Right ventricle myocardium superior (tissue), 1 donor: ENCODE results near the gene MCAT. TPM values are rescaled to one million over a fixed set of nuclear protein-coding genes. Genes with fewer than 3 reads are reported as not detected.

Source experiments
- ATAC-seq: fragments of 200-7000 bp; cut with Tn5 transposase; one replicate; pipeline ENCODE4 v1.9.1; 2020; ENCODE audit warnings: mild to moderate bottlenecking; ENCODE audit not compliant: poor library complexity
- DNase-seq: peaks from one replicate; pipeline ENCODE4 v3.0.0-alpha.2; 2020
- intact Hi-C: fragments of 100-400 bp; cut with DNase I; formaldehyde crosslinking; loops from one replicate; pipeline ENCODE4 v1.11.2; 2022
- total RNA-seq: library from RNA; stranded (reverse); fragmentation: NEBNext Ultra II Directional; extraction: Animal tissue kit (Norgen Biotek cat#: 25700); gene quantifications from one replicate; pipeline ENCODE4 v1.2.1, GENCODE V29; 2021
- donor health status: DM: no; HTN: yes; CAD: no; lungs with severe emphysema.

The MCAT gene
- total RNA-seq, 1 donor from 2014 or later = 16.9 TPM

- intact Hi-C loops = no loop called here
Measured at GRCh38 chr22:43134553-43134952, 8.6 kb downstream of the MCAT start.

GRCh38 chr22:43133401-43133800, 9.8 kb downstream of the MCAT start:
- no peak for ATAC-seq
- intact Hi-C loops = no loop called here
- DNase-seq = no peak

More at GRCh38 chr22:43134553-43134952, 8.6 kb downstream of the MCAT start:
- ATAC-seq (no peak), DNase-seq (no peak)

GRCh38 chr22:43131773-43132501, 11.3 kb downstream of the MCAT start:
- intact Hi-C loops = no loop called here
- DNase-seq = peak; percentile 68

GRCh38 chr22:43129426-43130425, 13.5 kb downstream of the MCAT start:
- ATAC-seq (no peak), DNase-seq (no peak)
- intact Hi-C loops = no loop called here

More at GRCh38 chr22:43131773-43132501, 11.3 kb downstream of the MCAT start:
- ATAC-seq = peak; percentile 61

GRCh38 chr22:43128928-43129424, 14.2 kb downstream of the MCAT start:
- intact Hi-C loops = no loop called here
- DNase-seq = no peak
- ATAC-seq = no peak

GRCh38 chr22:43128116-43128515, 15.1 kb downstream of the MCAT start:
- no peak for ATAC-seq
- no peak for DNase-seq
- intact Hi-C loops = no loop called here

- intact Hi-C loops = no loop called here
- DNase-seq = no peak
- no peak for ATAC-seq
Measured at GRCh38 chr22:43127166-43127908, 15.9 kb downstream of the MCAT start.

- ATAC-seq = peak; percentile 15
- intact Hi-C loops = no loop called here
Measured at GRCh38 chr22:43126501-43127165, 16.6 kb downstream of the MCAT start.

GRCh38 chr22:43118953-43119458, 24.2 kb downstream of the MCAT start:
- intact Hi-C loops = no loop called here
- DNase-seq (no peak), ATAC-seq (no peak)

More at GRCh38 chr22:43126501-43127165, 16.6 kb downstream of the MCAT start:
- no peak for DNase-seq

- ATAC-seq (no peak), DNase-seq (no peak)
- intact Hi-C loops = no loop called here
Measured at GRCh38 chr22:43118024-43118849, 25.0 kb downstream of the MCAT start.

GRCh38 chr22:43116932-43117331, 26.3 kb downstream of the MCAT start:
- ATAC-seq (no peak), DNase-seq (no peak)
- intact Hi-C loops = no loop called here

GRCh38 chr22:43114958-43115357, 28.2 kb downstream of the MCAT start:
- no peak for DNase-seq
- ATAC-seq = no peak
- intact Hi-C loops = no loop called here

GRCh38 chr22:43113526-43114251, 29.5 kb downstream of the MCAT start:
- intact Hi-C loops = no loop called here
- ATAC-seq = no peak
- DNase-seq = no peak

GRCh38 chr22:43110927-43111623, 32.1 kb downstream of the MCAT start:
- ATAC-seq = peak; percentile 50
- peak; percentile 58 for DNase-seq
- intact Hi-C loops = no loop called here

- ATAC-seq = peak; percentile 70
- DNase-seq = peak; percentile 58
- intact Hi-C loops = no loop called here
Measured at GRCh38 chr22:43110444-43110926, 32.7 kb downstream of the MCAT start, which contains the start of gene BIK. TSS of gene BIK (plus strand) at chr22:43110750. CDS start at chr22:43124023, 13,273 bp downstream.
